GM13977 (cell line): ENCODE data around the gene ZNF296.

ENCODE experiments used
- DNase-seq: peaks from one replicate; pipeline ENCODE4 v3.0.0; 2012; ENCODE audit warnings: low spot score
- CTCF ChIP-seq: IDR thresholded peaks from 2 replicates; pipeline ENCODE4 v1.5.1; 2012; ENCODE audit warnings: mild to moderate bottlenecking, control low read depth; ENCODE audit not compliant: insufficient read depth; ENCODE audit errors: extremely low read depth, missing control alignments
- in situ Hi-C: fragments of 300-500 bp; cut with MboI; formaldehyde crosslinking; loops from one replicate; pipeline ENCODE4 v1.12.0; 2022; ENCODE audit warnings: low sequenced_read_pairs, low pct_unique_long_range_greater_than_20kb, mixed read lengths, inconsistent platforms; ENCODE audit not compliant: unreplicated experiment

Gene ZNF296

GRCh38 chr19:45040059-45040771, 36.1 kb downstream of the ZNF296 start:
- TF ChIP-seq CTCF, result no peak
- DNase-seq, result no peak
- in situ Hi-C loops, result no loop called here

- no peak for TF ChIP-seq CTCF
- in situ Hi-C loops, result no loop called here
- peak; percentile 91 for DNase-seq
Measured at GRCh38 chr19:45038931-45039893, 37.1 kb downstream of the ZNF296 start, which contains the start of gene CLASRP. Gene CLASRP, plus strand, starts transcription at chr19:45039045. Its CDS starts 1,168 bp downstream, at chr19:45040213.

- no peak for DNase-seq
- TF ChIP-seq CTCF, result no peak
- in situ Hi-C loops, result no loop called here
Measured at GRCh38 chr19:45037393-45038169, 38.7 kb downstream of the ZNF296 start.

GRCh38 chr19:45035755-45036154, 40.5 kb downstream of the ZNF296 start:
- in situ Hi-C loops, result no loop called here
- DNase-seq, result no peak
- TF ChIP-seq CTCF, result no peak

GRCh38 chr19:45032421-45032820, 43.9 kb downstream of the ZNF296 start:
- in situ Hi-C loops, result no loop called here
- TF ChIP-seq CTCF, result no peak
- no peak for DNase-seq

- in situ Hi-C loops, result no loop called here
- no peak for TF ChIP-seq CTCF
- DNase-seq, result no peak
Measured at GRCh38 chr19:45030825-45031224, 45.5 kb downstream of the ZNF296 start.
